ENCODE data around the gene FBH1.

GRCh38 chr10:5951167-5951711, 61.2 kb downstream of the FBH1 start:
- no peak for TF ChIP-seq SP1 (IDR thresholded peaks at IDR 0.05; ENCODE audit: low read depth, low read length)
- no peak for TF ChIP-seq CTCF (IDR thresholded peaks at IDR 0.05 in 2 of 3, conservative IDR thresholded peaks at IDR 0.05 in 1 of 3; ENCODE audit: control insufficient read depth in 2 of 3, extremely low read depth in 1 of 3, insufficient read depth in 1 of 3, low read depth in 3 of 3, low read length in 3 of 3)
- TF ChIP-seq NKRF (conservative IDR thresholded peaks at IDR 0.05) = no peak
- TF ChIP-seq POLR2AphosphoS5 (IDR thresholded peaks at IDR 0.05; ENCODE audit: low read length) = no peak
- no peak for TF ChIP-seq MXI1 (IDR thresholded peaks at IDR 0.05; ENCODE audit: low read depth, low read length)
- no peak for TF ChIP-seq RAD21 (IDR thresholded peaks at IDR 0.05; ENCODE audit: insufficient read depth, low read depth, low read length)
- TF ChIP-seq ASH2L (IDR thresholded peaks at IDR 0.05; ENCODE audit: borderline replicate concordance, low read depth) = no peak
- TF ChIP-seq NFYB (IDR thresholded peaks at IDR 0.05; ENCODE audit: insufficient read depth, low read depth, low read length) = no peak
- no peak for TF ChIP-seq POLR2A (IDR thresholded peaks at IDR 0.05; ENCODE audit: low read depth, low read length)
- no peak for TF ChIP-seq BCLAF1 (IDR thresholded peaks at IDR 0.05)
- no peak for TF ChIP-seq ESRRA (IDR thresholded peaks at IDR 0.05; ENCODE audit: low read length)
- TF ChIP-seq RFX5 (IDR thresholded peaks at IDR 0.05; ENCODE audit: low read depth, low read length) = no peak

Data from GM12878 (cell line).